Upper lobe of right lung (tissue), 1 donor: ENCODE measurements around the gene IL1RAPL1. TPM values are rescaled to one million over a fixed set of nuclear protein-coding genes. Genes with fewer than 3 reads are reported as not detected.

Source experiments
- ATAC-seq: fragments of 200-7000 bp; cut with Tn5 transposase; one replicate; pipeline ENCODE4 v1.9.1; 2020; ENCODE audit warnings: mild to moderate bottlenecking, moderate library complexity
- DNase-seq: peaks from one replicate; pipeline ENCODE4 v3.0.0-alpha.2; 2020
- H3K27ac ChIP-seq: fragments of 200-600 bp; one replicate; pipeline ENCODE4 v1.8.0; 2022
- H3K27me3 ChIP-seq: fragments of 200-600 bp; one replicate; pipeline ENCODE4 v1.8.0; 2022; ENCODE audit warnings: mild to moderate bottlenecking
- H3K36me3 ChIP-seq: fragments of 200-600 bp; one replicate; pipeline ENCODE4 v1.8.0; 2022
- H3K4me1 ChIP-seq: fragments of 200-600 bp; one replicate; pipeline ENCODE4 v1.8.0; 2022
- H3K4me3 ChIP-seq: fragments of 200-600 bp; one replicate; pipeline ENCODE4 v1.8.0; 2022; ENCODE audit warnings: mild to moderate bottlenecking
- H3K9me3 ChIP-seq: fragments of 200-600 bp; one replicate; pipeline ENCODE4 v1.8.0; 2022
- intact Hi-C: fragments of 100-400 bp; cut with DNase I; formaldehyde crosslinking; loops from one replicate; pipeline ENCODE4 v1.11.0; 2022
- total RNA-seq: library from RNA; stranded (reverse); fragmentation: NEBNext Ultra II Directional; extraction: Animal tissue kit (Norgen Biotek cat#: 25700); gene quantifications from one replicate; pipeline ENCODE4 v1.2.1, GENCODE V29; 2021
- TF ChIP-seq, protein P1 (sequence below): fragments of 200-600 bp; IDR thresholded peaks from one replicate; pipeline ENCODE4 v1.8.0; 2022; ENCODE audit warnings: antibody characterized with exemption
- donor health status: DM: no; HTN: yes; CAD: no; lungs with severe emphysema.

Gene IL1RAPL1
- total RNA-seq, 1 donor from 2014 or later = not detected

DNA sequence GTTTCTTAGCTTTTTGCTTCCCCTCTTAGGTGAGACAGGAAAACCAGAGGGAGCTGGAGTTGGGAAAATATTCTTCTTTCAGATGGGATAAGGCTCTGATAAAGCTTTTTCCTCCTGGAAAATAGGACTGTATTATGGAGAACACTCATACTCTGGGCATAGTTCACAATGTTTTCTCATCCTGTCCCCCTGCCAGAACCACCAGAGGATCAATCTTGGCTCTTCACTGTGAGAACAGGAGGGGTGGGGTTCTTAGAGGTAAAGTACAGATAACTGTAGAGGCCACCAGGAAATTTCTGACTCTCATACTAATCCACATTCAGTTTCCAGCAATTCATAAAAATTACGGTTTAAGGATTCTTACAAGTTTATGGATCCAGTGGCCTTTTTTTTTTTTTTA, 966.3 kb downstream of the IL1RAPL1 start:
- H3K27ac ChIP-seq = no peak overlapping the region
- intact Hi-C loops = no loop called here
- TF ChIP-seq, protein P1, sequence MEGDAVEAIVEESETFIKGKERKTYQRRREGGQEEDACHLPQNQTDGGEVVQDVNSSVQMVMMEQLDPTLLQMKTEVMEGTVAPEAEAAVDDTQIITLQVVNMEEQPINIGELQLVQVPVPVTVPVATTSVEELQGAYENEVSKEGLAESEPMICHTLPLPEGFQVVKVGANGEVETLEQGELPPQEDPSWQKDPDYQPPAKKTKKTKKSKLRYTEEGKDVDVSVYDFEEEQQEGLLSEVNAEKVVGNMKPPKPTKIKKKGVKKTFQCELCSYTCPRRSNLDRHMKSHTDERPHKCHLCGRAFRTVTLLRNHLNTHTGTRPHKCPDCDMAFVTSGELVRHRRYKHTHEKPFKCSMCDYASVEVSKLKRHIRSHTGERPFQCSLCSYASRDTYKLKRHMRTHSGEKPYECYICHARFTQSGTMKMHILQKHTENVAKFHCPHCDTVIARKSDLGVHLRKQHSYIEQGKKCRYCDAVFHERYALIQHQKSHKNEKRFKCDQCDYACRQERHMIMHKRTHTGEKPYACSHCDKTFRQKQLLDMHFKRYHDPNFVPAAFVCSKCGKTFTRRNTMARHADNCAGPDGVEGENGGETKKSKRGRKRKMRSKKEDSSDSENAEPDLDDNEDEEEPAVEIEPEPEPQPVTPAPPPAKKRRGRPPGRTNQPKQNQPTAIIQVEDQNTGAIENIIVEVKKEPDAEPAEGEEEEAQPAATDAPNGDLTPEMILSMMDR = no peak
- no peaks in the 10 kb centered on the region for H3K27me3 ChIP-seq
- ATAC-seq (no peak), DNase-seq (no peak)
- no peaks in the 10 kb centered on the region for H3K9me3 ChIP-seq
- H3K4me3 ChIP-seq = no peak overlapping the region
- no peaks in the 10 kb centered on the region for H3K4me1 ChIP-seq
- H3K36me3 ChIP-seq = no peaks in the 10 kb centered on the region

DNA sequence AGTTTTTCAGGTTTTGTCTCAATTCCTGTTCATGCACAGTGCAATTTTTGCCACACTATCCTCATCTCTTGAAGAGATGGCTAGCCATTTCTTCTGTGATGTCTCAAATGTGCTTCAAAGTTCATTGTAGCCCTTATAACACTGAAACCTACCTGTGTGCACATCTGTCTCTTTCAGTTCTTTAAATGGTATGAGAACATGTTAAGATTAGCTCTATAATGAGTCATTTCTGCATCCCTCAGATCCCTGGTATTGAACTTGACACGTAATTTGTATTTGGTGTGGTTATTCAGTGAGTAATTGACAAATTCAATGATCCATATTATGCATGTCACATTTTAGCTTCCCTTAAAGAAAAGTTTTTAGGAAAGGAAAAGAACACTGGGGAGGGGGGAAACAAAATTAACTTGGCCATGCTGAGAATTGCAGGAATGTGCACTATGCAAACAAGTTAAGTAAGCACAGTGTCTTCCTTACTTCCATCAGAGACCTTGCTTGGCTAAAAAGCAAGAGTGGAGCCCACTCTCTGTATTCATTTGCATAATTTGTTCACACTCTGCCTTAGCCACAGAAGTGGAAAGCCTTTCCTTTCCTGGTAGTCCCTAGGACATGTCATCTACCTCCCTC, 968.3 kb downstream of the IL1RAPL1 start:
- intact Hi-C loops = no loop called here
- Histone ChIP-seq H3K36me3 (no peaks in the 10 kb centered on the region), H3K4me1 (no peaks in the 10 kb centered on the region), H3K27me3 (no peaks in the 10 kb centered on the region), H3K9me3 (no peaks in the 10 kb centered on the region), H3K4me3 (no peak overlapping the region), H3K27ac (no peak overlapping the region)
- no peak for ATAC-seq
- no peak for DNase-seq
- TF ChIP-seq, protein P1 = no peak

DNA sequence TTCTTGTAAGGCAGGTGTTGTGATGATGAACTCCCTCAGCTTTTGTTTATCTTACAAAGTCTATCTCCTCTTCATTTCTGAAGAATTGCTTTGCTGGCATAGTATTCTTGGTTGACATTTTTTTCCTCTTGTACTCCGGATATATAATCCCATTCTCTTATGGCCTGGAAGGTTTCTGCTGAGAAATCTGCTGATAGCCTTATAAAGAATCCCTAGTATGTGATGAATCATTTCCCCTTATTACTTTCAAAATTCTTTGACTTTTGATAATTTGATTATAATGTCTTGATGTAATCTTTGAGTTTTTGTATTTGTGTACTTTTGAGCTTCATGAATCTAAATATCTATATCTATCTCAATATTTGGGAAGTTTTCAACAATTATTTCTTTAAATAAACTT, 972.8 kb downstream of the IL1RAPL1 start:
- H3K27me3 ChIP-seq = no peaks in the 10 kb centered on the region
- H3K4me3 ChIP-seq = no peak overlapping the region
- no peak overlapping the region for H3K27ac ChIP-seq
- H3K36me3 ChIP-seq = no peaks in the 10 kb centered on the region
- no peaks in the 10 kb centered on the region for H3K9me3 ChIP-seq
- TF ChIP-seq, protein P1 = no peak
- no peaks in the 10 kb centered on the region for H3K4me1 ChIP-seq
- ATAC-seq = no peak
- DNase-seq = no peak
- intact Hi-C loops = no loop called here

DNA sequence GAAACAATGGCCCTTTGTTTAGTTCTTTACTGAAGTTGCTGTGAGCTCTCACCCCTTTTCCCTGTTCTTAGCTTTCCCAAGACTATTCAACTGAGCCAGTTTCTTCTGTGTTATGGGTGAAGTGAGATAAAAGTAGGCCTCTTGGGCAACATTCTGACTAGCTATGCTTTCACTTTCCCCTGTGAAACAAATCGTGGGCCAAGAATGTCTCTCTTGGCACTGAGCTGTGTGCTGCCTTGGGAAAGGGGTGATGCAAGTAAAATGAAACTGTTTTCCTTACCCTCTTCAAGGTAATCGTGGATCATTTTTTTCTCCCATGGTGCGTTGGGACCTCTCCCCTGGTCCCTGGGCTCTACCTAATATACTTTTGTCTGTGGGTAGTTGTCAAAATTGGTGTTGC, 974.2 kb downstream of the IL1RAPL1 start:
- intact Hi-C loops = no loop called here
- DNase-seq = no peak
- no peak for ATAC-seq
- no peak overlapping the region for H3K27ac ChIP-seq
- no peak overlapping the region for H3K4me3 ChIP-seq
- H3K36me3 ChIP-seq = no peaks in the 10 kb centered on the region
- H3K4me1 ChIP-seq = no peaks in the 10 kb centered on the region
- H3K9me3 ChIP-seq = no peaks in the 10 kb centered on the region
- TF ChIP-seq, protein P1 = no peak
- no peaks in the 10 kb centered on the region for H3K27me3 ChIP-seq

DNA sequence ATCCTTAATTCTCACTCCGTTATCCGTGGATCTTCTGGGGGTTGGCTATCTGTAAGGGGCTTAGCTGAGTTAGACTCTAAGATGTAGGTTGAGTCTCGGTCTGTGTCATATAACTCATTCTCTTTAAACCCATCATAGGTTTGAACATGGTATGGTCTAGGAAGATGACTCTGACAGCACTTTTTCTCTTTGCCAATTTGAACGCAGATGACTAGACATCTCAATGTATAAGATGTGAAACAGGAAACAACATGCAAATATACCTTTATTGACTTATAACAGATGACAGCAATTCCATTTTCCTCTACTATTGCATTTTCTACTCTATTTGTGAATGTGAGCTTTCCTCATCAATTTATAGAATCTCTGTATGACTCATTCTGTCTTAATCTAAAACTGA, 993.3 kb downstream of the IL1RAPL1 start:
- Histone ChIP-seq H3K36me3 (no peaks in the 10 kb centered on the region), H3K27ac (no peak overlapping the region), H3K27me3 (no peaks in the 10 kb centered on the region), H3K4me1 (no peaks in the 10 kb centered on the region), H3K4me3 (no peak overlapping the region), H3K9me3 (no peaks in the 10 kb centered on the region)
- ATAC-seq (no peak), DNase-seq (no peak)
- intact Hi-C loops = no loop called here
- TF ChIP-seq, protein P1 = no peak

DNA sequence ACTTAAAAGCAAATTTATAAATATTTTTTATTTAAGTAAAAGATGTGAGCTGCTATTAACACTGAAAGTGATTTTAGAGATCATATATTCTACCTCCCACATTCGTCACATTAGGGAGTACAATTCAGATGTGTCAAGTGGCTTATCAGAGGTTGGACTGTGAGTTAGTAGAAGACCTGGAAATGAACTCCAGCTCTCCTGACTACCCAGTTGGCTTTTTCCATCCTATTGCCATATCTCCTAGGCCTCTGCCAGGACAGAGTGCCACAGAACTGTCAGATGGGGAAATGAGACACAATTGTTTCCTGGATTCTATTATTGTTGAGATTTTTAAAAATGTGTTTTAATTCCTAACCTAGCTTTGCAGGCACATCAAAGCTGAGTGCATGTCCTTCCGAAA, 994.0 kb downstream of the IL1RAPL1 start:
- intact Hi-C loops = no loop called here
- Histone ChIP-seq H3K4me3 (no peak overlapping the region), H3K9me3 (no peaks in the 10 kb centered on the region), H3K4me1 (no peaks in the 10 kb centered on the region), H3K36me3 (no peaks in the 10 kb centered on the region), H3K27ac (no peak overlapping the region), H3K27me3 (no peaks in the 10 kb centered on the region)
- TF ChIP-seq, protein P1 = no peak
- DNase-seq (no peak), ATAC-seq (no peak)
